Activated CD4-positive, alpha-beta T cell treated with anti-CD3 and anti-CD28 coated beads for 1 hour (primary cell): ENCODE measurements around the gene GDNF.

Source experiments
- DNase-seq: peaks from one replicate; pipeline ENCODE4 v3.0.0-alpha.2; 2020

Gene GDNF

DNA sequence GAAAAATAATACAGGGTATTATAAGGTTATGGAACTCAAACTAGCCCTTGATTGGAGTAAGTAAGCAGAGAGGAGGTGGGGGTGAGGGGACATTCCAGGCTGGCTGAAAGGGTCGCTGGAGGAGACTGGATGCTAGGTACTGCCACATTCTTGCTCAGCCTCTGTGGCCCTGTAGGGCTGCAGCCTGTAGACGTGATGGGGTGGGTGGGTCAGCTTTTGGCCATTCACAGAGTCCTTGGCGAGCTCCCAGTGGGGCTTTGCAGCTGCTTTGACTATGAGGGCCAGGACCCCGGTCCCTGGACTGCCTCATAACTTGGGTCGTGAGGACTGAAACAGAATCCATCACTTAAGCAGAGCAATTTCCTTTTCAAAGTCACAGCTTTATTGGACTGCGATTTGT lies 4.2 kb upstream of the GDNF start:
- no peak for DNase-seq

DNA sequence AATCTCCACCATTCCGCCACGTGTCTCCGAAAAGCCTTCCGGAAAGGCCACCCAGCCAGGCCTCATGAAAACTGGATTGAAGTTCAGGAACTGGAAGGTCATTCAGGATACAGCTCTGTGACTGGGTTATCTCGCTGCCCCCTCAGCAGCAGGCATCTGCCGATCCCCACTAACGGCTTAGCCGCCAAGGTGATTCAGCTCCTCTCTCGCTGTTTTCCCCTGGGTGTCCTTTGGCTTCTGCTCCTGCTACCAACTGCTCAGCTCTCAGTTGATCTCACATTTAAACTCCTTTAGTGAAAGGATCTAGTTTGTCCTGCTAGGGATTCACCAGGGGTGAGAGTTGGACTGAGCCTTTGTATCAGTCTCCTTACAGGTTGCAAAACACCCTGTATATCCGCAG lies 2.2 kb upstream of the GDNF start:
- DNase-seq = no peak

DNA sequence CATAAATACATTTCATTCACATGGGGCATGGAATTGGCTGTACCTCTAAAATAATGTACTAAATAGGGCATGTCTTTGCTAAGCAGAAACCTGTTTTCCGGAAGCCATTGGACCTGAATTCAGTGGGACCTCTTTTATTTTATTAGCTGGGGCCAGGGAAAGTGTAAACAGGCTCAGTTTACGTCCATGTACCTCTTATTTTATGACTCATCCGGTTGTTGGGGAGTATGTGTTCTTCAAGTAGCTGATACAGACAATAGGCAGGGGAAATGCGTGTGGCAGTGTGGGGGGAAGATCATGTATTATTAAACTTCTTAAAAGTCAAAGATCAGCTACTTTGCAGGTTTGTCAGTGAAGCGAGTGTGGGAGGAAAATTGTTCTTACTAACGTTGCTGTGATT lies 1.4 kb upstream of the GDNF start:
- DNase-seq = no peak

DNA sequence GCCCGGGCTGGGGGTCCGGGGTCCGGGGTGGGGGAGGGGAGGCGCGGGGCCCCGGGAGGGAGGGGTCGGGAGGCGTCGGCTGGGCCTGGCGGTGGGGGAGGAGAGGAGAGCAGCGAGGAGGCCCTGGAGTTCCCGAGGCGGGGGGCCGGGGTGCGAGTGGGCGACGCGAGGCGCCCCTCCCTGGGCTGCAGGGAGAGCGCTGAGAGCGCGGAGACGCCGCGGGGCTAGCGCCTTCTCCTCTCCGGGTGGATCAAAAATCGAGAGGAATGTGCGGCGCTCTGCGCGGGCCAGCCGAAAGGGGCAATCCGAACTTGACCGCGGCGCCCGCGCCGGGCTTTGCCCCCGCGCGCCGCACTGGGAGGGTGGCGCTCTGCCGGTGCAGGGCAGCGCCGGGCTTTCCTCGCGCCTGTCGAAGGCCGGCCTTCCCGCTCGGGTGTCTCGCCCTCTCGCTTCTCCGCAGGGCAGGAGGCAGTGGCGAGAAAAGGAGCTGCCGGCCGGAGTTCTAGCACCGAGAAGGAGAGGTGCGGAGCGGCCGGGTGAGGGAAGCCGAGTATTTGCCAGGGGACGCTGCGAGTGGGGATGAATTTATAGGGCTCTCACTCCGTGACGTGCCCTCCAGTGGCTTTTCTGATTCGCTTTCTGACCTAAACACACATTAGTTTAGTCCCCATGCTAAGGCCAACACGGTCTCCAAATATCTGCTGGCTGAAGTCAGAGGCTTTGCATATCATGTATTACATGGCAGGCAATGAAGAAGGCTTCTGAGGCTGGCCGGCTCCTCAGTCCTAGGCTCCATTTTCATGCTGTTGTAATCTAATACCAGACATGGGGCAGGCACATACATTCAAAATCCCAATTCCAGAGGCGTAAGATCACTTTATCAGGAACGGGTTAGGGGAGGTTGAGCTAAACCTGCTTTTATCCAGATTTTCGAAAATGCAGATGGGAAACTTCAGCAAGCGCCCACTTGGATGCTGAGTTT lies 503 bp upstream of the GDNF start:
- DNase-seq = no peak

DNA sequence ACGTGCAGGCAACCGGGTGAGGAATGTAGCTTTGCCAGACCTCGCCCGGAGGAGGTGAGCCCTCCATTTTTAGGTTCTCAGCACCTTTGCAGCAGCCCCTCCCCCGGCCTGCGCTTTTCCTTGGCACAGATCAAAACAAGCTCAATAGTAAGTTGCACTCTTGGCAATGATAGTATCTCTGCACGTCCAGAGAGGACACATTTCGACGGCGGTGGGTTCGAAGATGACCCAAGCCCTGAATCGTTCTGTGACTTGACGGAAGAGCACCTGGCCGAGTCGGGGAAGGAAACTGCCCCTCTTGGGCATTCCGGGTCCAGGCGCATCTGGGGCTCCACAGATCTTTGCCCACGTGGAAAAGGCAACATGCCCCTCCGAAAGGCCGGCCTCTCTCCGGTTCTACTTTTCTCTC lies 904 bp downstream of the GDNF start:
- no peak for DNase-seq

DNA sequence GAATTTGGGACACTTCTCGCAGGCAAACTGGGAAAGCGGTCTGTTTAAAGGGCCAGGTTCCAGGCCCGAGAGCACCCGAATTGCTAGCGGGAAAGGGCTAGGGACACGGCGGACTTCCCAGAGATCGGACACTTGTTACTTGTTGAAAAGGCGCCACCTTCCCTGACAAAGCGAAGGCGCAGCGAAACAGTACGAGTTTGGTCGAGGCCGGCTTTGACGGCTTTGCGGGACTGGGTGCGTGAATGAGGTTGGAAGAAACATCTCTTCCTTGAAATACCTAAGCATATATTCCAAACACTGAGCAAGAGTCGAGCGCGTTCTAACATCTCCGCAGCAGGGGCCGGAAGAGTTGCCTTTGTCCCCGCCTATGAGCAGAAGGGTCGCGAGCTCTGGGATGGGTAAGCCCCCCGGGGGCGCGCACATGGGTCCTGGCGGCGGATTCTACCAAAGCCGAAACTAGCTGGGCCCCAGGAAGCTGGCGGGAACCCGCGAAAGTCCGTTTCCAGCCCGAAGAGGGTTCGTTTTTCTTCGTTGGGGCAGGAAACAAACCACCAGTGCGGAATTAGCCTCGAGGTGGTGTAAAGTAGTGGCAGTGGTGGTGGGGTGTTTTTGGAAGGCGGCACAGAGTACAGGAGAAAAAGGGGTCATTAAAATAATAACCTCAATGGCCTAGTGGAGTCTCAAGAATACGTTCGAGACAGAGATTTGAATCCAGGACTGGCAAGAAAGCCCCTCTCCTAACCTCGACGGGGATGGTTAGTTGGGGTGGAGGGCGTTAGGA lies 1.5 kb downstream of the GDNF start:
- DNase-seq = no peak

DNA sequence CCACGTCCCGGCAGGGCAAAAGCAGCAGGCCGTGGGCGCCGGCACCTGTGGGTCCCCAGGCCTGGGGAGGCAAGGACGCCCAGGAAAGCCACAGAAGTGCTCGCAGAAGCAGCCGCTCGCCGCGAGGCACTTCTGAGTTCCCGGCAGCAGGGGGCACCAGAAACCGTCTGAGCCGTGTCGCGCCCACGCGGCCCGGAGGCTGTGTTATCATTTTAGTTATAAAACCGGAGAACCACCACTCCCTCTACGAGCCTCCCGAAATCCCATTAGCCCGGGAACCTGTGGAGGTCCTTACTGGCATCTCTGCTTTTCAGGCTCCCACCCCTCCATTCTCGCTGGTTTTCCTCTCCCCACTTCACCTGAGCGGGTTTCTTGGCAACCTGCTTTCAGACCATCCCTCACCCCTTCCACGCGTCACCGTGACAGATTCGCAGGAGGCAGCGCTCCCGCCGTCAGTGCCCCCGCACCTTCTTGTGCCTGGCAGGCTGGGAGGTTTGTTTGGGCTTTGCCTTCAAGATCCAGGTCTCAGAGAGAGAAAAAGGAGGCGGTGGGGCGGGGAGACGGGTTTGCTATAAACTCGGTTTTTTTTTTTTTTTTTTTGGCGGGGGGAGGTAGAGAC lies 2.3 kb downstream of the GDNF start:
- DNase-seq = no peak

DNA sequence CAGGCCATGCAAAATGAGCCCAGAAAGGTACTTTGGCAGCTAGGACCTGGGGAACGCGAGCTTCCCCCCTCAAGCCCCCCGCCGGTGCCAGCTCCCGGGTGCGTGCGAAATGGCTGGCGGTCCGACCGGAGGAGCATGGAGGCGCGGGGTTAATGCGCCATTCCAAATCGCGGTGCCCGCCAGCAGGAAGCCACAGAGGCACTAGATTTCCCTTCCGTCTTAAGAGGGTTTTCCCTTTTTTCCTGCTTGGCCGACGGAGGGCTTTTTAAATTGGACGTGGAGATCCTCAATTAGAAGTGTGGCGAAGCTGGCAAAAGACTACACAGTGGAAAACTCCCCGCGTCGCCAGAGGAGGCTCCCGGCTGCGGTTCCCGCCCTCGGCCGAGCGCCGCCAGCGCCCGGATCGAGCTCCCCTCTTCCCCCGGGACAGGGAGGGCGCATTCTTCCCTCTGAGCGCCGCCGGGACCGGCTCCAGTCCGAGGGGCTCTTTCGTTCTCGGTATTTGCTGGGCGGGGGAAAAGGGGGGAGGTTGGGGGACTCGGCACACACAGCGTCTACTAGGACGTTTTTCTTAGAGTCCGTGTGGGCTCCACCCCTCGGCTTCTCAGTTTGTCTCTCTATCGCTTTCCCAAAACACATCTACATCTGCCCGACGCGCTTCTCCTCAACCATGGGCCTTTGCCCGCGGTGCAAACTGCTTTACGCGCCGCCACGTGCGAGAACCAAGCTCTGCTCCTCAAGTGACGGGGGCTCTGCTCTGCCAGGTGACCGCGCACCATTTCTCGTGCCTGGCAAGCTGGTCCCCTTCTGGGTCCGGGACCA lies 3.0 kb downstream of the GDNF start:
- DNase-seq = no peak

DNA sequence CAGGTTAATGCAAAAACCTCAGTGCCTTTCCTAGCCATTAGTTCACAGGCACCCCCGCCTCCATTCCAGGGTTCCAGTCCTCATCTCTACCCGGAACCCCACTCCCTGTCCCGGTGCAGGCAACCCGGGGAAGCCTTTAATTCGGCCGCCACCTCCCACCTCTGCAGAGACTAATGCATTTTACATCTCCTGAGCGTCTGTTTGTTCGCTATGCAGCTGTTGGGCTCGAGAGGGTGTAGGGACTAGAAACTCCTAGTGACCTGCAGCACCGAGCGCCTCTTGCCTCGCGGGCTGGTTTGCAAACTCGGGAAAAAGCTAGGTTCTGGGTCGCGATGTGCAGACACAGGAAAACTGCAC lies 3.6 kb downstream of the GDNF start:
- no peak for DNase-seq

DNA sequence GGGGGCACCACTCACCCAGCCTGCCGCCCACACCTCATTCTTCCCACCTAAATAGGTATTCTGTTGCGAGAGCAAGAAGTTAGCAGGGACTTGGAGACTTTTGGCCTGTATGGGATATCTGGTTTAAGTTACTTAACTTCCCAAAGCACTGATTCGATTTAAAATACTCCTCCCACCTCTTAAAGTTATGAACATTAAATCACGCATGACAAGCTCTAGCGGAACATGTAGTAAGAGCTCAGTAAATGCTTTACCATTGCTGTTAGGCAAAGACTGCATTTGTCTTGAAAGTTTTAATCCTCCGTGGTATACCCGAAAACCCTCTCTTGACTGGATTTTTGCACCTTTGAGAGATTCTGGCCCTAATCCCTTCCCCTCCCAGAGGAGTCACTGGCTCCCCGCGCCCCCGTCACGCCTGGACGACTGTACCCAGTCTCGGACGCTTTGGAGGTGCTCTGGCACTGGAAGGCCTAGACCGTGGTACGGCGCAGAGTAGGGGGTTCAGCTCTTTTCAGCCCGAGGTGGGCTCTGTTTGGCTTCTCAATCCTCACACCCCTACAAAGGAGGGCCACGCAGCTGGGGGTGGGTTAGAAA lies 4.4 kb downstream of the GDNF start:
- no peak for DNase-seq

DNA sequence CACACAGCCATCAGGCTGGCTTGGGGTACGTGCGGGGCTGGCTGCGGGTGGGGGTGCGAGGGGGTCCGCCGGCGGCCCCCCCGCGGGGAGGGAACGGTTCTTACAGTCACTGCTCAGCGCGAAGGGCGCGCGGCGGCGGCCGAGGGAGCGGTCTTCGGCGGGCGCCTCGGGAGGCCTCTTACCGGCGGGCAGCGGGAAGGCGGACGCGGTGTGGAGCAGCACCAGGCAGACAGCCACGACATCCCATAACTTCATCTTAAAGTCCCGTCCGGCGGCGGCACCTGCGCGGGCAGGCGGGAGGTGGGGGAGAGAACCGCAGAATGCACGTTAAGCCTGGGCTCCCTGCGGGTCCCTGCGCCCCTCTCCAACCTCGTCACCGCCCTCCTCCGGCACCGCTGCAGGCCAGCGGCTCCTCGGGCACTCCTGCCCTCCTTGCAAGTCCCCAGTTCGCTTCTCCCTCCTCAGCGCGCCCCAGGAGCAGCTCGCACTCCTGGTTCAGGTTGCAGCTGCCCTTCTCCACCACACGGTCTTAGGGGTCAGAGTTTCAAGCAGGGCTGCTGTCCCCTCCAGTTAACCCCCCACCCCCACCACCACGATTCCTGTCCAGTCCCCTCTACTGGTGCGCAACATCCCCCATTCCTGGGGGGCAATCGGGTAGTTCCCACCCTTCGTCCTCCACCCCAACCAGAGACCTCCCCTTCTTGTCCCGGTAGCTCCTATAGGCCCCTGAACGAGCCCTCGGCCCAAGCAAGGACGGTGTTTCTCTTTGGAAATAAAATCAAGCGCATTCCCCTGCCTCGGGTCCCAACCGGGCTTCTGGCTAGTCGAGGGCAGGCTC lies 5.1 kb downstream of the GDNF start:
- DNase-seq = no peak

DNA sequence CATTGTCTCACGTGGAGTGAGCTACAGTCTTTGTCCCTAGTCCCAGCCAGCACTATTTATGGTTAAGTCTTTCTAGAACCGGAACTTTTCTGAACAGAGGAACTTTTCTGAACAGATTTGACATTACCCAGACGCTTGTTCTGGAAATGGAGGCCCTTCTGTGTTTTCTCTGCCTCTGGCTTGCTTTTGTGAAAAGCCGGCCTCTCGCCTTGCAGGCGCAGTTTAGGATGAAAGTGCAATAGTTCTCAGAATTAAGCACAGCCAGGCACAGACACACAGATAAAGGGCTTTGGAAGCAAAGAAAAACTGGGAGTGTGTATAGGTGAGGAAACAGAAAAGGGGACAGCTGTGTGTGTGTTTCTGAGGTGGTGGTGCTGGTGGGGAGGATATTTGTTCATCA lies 5.9 kb downstream of the GDNF start:
- no peak for DNase-seq

DNA sequence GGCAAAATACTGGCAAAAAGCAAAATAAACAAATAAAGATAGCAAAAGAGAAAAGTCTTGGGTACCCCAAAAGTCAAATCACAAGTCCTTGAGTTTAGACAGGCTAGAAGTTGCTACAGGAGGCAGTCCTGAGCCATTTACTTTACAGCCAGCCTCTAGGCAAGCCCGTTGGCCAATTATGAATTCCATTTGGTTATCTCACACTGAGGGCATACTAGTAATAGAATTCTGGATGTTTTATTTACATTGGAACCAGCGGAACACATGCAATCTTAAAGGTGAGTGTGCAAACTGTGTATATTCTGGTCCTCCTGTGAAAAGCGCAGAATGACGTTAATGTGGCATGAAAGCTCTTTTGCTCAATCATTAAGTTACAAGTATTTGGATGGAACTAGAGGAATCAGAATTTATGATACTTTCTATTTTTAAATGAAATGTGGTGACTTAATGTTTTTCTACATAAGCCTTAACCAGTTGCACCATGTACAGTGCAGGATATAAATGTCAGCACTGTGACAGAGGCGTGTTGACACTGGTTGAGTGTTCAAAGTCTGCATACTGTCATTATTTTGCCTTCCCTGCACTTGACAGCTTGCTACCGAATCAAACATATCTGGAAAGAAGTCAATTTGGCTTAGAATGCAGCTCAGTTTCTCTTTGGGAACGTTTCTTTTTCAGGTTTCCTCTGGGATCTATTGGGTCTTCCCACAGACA lies 7.9 kb downstream of the GDNF start:
- no peak for DNase-seq

DNA sequence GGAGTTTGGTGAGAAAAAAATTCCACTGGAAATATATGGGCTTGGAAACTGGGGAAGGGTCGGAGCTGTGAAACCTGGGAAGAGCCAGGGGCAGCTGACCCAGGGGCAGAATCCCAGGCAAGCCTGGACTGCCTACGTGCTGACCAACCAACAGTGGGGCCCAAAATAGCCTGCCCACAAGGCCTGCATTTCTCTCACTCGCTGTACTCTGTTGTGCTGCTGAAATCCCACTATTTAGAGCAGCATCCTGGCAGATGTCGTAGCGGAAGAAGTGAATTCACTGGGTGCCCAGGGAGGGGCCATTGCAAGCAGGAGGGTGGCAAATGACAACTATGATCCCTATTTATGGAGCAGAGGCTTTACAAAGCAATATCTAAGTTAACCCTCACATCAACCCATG lies 9.5 kb downstream of the GDNF start:
- no peak for DNase-seq

DNA sequence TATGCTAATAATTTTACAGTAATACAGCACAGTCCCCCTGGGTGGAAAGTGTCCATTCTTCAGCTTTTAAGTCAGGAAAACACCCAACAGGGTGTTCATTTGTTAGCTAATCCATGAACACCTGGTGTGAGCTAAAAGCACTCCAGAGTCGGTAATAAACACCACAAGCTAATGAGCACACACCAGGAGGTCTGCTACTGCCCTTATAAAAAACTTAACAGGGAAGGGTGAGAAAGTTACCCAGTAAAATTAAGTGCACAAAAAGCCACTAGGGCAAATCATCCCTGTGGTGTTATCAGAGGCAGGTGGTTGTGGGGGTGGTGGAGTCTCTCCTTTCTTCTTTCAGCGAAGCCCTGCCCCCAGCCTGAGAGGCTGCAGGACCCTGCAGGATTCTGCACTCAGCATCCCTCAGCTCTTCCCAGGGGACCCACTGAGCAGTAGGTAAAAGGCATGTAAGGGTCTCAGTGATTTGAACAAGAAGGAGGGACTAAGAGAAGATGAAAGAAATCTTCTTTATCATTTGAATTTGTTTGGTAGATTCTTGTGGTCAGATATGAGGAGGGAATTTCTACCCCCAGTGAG lies 14.4 kb downstream of the GDNF start:
- no peak for DNase-seq

DNA sequence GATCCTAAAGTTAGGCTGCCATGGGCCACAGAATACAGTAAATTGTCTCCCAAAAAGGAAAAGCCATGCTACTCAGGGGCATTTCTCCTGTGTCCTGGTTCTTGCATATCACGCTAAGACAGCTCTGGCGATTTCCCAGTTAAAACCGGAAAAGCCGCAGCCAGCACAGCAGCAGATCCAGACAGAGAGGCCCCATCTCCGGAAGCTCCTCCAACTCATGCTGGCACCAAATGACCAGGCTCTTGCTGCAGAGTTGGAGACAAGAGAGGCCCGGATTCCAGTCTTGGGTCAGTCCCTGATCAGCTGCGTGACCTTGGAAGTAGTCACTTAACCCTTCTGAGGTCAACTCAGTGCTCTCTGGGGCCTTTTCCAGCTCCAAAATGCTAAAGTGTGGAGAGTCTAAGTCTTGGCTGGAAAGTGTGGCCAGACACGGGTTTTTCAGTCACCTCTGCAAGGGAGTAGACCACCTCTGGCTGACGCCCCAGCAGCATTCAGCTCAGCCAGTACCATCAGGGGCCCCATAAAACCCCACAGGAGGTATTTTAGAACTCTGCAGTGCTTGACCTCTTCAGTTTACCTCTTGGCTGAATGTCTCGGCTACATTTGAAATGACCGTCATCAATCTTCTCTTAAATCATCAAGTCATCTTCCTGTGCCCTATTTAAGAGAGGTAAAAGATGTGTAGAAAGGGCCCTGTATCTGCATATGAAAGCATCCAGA lies 16.2 kb downstream of the GDNF start:
- DNase-seq = no peak

DNA sequence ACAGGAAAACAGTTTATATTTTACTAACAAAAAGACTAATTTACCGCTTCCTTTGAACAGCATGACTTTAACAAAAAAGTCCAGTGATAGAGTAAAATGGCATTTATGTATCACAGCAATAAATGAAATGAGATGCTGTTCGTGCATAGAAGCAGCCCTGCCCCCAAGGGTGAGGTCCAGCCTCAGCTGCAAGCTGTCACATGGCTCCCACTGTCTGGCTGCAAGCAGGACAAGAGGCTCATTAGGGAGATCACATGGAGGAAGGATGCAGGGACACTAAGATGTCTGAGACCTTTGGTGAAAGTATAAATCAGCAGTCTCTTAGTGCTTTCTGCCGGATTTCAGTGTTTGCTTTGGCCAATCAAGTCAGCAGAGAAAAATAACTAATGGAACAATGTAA lies 23.0 kb downstream of the GDNF start:
- no peak for DNase-seq

DNA sequence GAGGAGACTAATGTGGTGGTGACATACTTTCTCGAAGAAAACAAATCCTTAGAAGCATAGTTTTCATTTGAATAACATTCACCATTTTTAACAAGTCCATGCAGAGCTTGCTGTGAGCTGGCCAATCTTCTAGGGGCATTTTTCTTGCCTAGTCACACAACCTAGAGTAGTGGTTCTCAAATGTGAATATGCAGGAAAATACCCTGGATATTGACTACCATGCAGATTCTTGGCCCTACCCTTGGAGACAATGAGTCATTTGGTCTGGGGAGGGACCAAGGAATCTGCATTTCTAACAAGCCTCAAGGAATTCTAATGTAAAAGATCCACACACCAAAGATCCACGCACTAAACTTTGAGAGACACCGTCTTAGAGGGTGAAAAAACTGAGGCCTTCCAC lies 23.5 kb downstream of the GDNF start:
- DNase-seq = no peak

DNA sequence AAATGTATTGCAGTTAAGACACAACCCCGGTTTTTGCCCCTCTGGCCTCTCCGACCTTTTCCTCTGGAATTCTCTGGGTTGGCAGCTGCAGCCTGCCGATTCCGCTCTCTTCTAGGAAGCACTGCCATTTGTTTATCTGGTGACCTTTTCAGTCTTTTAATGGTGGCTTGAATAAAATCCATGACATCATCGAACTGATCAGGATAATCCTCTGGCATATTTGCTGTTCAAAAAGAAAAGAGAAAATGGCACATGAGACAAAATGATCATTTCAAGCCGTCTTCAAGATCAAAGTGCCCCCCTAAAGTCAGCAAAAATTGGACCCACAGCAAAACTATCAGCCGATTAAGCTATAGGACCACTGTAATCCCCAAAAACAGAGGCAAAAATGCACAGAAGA lies 23.9 kb downstream of the GDNF start:
- no peak for DNase-seq

DNA sequence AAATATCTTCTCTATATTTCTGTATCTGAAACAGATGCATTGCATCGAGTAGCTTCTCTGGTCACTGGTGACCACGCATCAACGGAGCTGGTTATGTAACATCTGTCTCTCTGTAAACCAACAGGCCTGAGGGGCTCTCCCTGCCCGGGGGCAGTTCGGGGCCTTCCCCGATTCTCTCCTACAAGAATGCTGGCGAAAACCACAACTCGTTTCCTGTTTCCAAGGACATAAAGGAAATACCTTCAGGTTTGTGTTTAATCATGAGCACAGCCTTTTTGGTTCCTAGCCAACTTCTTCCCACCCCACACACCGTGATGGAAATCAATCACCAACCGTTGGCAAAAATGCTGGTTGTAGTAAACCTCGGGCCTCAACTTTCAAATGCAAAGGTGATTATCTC lies 25.1 kb downstream of the GDNF start:
- no peak for DNase-seq
